Caki2 (cell line): ENCODE data around the gene SLC25A20. TPM values are rescaled to one million over a fixed set of nuclear protein-coding genes. Genes with fewer than 3 reads are reported as not detected.
A peak's percentile ranks its signal among the peaks of the same experiment; 100 is the strongest.

Experiments used
- DNase-seq: peaks from one replicate; pipeline ENCODE4 v3.0.0-alpha.2; 2015; ENCODE audit warnings: low read depth
- in situ Hi-C: cut with HindIII; loops from 2 replicates; pipeline ENCODE4 v1.10.0; 2016; ENCODE audit warnings: low sequenced_read_pairs, low pct_unique_long_range_greater_than_20kb, mixed read lengths
- total RNA-seq: library from RNA; depleted of rRNA; stranded (reverse); fragments of >200 nt; shearing (Covaris generic); gene quantifications from 2 replicates; pipeline ENCODE4 v1.2.3, GENCODE V29; 2014; ENCODE audit warnings: low replicate concordance; rRNA removed

Gene SLC25A20
- 11.0 and 26.8 TPM in 2 replicates for total RNA-seq

- in situ Hi-C loops, result no loop called here
- peak; percentile 82 for DNase-seq
Measured at GRCh38 chr3:48898383-48899234, at the start of gene SLC25A20. TSS of gene SLC25A20 (minus strand) at chr3:48898882. CDS start at chr3:48898794, 88 bp downstream.

GRCh38 chr3:48945891-48946549 is 47.3 kb upstream of the SLC25A20 start:
- in situ Hi-C loops, result no loop called here
- DNase-seq, result no peak

GRCh38 chr3:48945432-48945831 is 46.8 kb upstream of the SLC25A20 start:
- in situ Hi-C loops, result no loop called here
- DNase-seq, result no peak

GRCh38 chr3:48938689-48939088 is 40.0 kb upstream of the SLC25A20 start:
- in situ Hi-C loops, result no loop called here
- DNase-seq, result no peak

GRCh38 chr3:48938156-48938555 is 39.5 kb upstream of the SLC25A20 start:
- DNase-seq, result no peak
- in situ Hi-C loops, result no loop called here

- in situ Hi-C loops, result no loop called here
- DNase-seq, result no peak
Measured at GRCh38 chr3:48935530-48935929, 36.8 kb upstream of the SLC25A20 start.

- DNase-seq, result no peak
- in situ Hi-C loops, result no loop called here
Measured at GRCh38 chr3:48934333-48934991, 35.8 kb upstream of the SLC25A20 start.

- in situ Hi-C loops, result no loop called here
- no peak for DNase-seq
Measured at GRCh38 chr3:48931944-48932580, 33.4 kb upstream of the SLC25A20 start.

GRCh38 chr3:48930590-48930989 is 31.9 kb upstream of the SLC25A20 start:
- in situ Hi-C loops, result no loop called here
- DNase-seq, result no peak

- in situ Hi-C loops, result no loop called here
Measured at GRCh38 chr3:48929358-48930035, 30.8 kb upstream of the SLC25A20 start.

GRCh38 chr3:48928679-48929078 is 30.0 kb upstream of the SLC25A20 start:
- in situ Hi-C loops, result no loop called here
- DNase-seq, result no peak

More at GRCh38 chr3:48929358-48930035, 30.8 kb upstream of the SLC25A20 start:
- peak; percentile 30 for DNase-seq

GRCh38 chr3:48927928-48928327 is 29.2 kb upstream of the SLC25A20 start:
- DNase-seq, result no peak
- in situ Hi-C loops, result no loop called here

GRCh38 chr3:48926425-48927392 is 28.0 kb upstream of the SLC25A20 start:
- in situ Hi-C loops, result no loop called here

GRCh38 chr3:48919215-48920138 is 20.8 kb upstream of the SLC25A20 start:
- in situ Hi-C loops, result no loop called here
- peak; percentile 67 for DNase-seq

More at GRCh38 chr3:48926425-48927392, 28.0 kb upstream of the SLC25A20 start:
- no peak for DNase-seq

GRCh38 chr3:48918388-48919214 is 19.9 kb upstream of the SLC25A20 start, which contains the start of gene ARIH2:
TSS of gene ARIH2 (plus strand) at chr3:48918842. CDS start at chr3:48927559, 8,717 bp downstream.
- in situ Hi-C loops, result no loop called here
- DNase-seq, result peak; percentile 90
